ENCODE measurements around the gene ARHGAP25.

ARHGAP25 gene

GRCh38 chr2:68757081-68757480, 22.5 kb downstream of the ARHGAP25 start:
- no peak for TF ChIP-seq ZNF274 (IDR thresholded peaks at IDR 0.05; ENCODE audit: low read depth, low read length)
- no peak overlapping the region for H3K4me3 ChIP-seq (ENCODE audit: low read length)

- H3K4me3 ChIP-seq (ENCODE audit: low read length): no peak overlapping the region
- TF ChIP-seq ZNF274 (IDR thresholded peaks at IDR 0.05; ENCODE audit: low read depth, low read length): no peak
Measured at GRCh38 chr2:68762100-68762499, 27.5 kb downstream of the ARHGAP25 start.

- H3K4me3 ChIP-seq (ENCODE audit: low read length): no peak overlapping the region
- no peak for TF ChIP-seq ZNF274 (IDR thresholded peaks at IDR 0.05; ENCODE audit: low read depth, low read length)
Measured at GRCh38 chr2:68762665-68763064, 28.1 kb downstream of the ARHGAP25 start.

- no peak overlapping the region for H3K4me3 ChIP-seq (ENCODE audit: low read length)
- no peak for TF ChIP-seq ZNF274 (IDR thresholded peaks at IDR 0.05; ENCODE audit: low read depth, low read length)
Measured at GRCh38 chr2:68764041-68764805, 29.6 kb downstream of the ARHGAP25 start.

GRCh38 chr2:68764806-68765311, 30.2 kb downstream of the ARHGAP25 start:
- no peak for TF ChIP-seq ZNF274 (IDR thresholded peaks at IDR 0.05; ENCODE audit: low read depth, low read length)
- H3K4me3 ChIP-seq (ENCODE audit: low read length): no peak overlapping the region

DNA sequence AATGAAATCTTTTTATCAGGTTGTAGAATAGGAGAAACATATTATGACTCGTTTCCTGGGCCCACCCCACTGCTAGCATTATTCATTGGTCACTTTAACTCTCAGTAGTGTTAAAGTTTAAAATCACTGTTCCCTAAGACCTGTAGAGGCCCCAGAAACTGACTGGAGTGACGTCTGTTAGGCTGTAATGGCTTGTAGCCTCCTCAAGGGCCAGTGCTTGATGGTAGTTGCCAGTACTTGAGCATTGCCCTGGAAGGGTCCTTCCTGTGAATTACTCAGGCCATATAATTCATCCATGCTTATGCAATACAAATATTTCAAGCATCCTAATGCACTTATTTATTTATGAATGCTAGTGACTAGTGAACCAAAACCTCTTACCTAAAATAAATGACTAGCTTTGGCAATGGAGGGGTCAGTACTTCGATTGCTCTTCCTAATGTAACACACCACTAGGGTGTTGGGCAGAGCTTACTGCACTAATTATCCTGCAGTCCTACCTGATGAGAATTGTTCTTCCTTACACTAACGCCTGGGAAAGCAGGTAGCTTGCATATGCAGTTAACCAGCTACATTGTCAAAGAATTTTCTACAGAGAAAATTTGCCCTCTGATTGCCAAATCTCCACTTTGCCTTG, 31.2 kb downstream of the ARHGAP25 start:
- no peak for TF ChIP-seq ZNF274 (IDR thresholded peaks at IDR 0.05; ENCODE audit: low read depth, low read length)
- H3K4me3 ChIP-seq (ENCODE audit: low read length): no peak overlapping the region

GRCh38 chr2:68766376-68766845, 31.8 kb downstream of the ARHGAP25 start:
- TF ChIP-seq ZNF274 (IDR thresholded peaks at IDR 0.05; ENCODE audit: low read depth, low read length): no peak
- no peak overlapping the region; the same call in 1 of the 2 replicates for H3K4me3 ChIP-seq (ENCODE audit: low read length)

GRCh38 chr2:68767031-68767961, 32.7 kb downstream of the ARHGAP25 start:
- no peak for TF ChIP-seq ZNF274 (IDR thresholded peaks at IDR 0.05; ENCODE audit: low read depth, low read length)
- no peak overlapping the region; the same call in 1 of the 2 replicates for H3K4me3 ChIP-seq (ENCODE audit: low read length)

DNA sequence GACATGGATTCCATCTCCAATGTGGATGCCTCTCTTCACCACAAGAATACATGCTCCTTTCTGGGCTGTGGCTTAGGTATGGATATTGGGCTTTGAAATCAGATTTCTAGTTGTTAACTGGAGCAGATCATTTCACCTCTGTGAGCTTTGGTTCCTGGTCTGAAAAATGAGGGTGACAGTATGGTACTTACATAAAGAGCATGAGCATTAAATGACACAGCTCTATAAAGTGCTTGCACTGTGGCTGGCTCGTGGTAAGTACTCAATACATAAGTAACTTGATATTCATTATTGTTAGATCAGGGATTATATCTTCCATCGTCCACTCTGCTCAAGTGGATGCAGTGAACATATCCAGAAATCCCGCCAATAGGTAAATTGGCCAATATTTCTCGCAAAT, 33.4 kb downstream of the ARHGAP25 start:
- TF ChIP-seq ZNF274 (IDR thresholded peaks at IDR 0.05; ENCODE audit: low read depth, low read length): no peak
- no peak overlapping the region for H3K4me3 ChIP-seq (ENCODE audit: low read length)

- TF ChIP-seq ZNF274 (IDR thresholded peaks at IDR 0.05; ENCODE audit: low read depth, low read length): no peak
- no peak overlapping the region for H3K4me3 ChIP-seq (ENCODE audit: low read length)
Measured at GRCh38 chr2:68768461-68768860, 33.9 kb downstream of the ARHGAP25 start.

DNA sequence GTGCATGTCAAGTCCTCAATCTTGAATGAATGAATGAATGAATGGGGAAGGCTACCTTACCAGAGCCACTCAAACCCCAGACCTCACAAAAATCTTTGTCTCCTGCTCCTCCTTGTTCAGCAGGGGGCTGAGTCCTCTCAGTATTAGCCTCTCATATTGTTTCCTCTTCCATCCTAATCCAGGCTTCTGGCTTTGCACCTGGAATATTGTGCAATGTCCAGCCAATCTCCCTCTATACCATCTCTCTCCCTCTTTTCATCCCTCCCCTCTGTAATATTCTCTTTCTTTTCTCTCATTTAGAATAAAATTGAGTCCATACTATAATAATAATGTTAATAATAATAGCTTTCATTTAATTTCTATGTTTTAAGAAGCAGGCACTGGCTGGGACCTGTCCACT, 34.3 kb downstream of the ARHGAP25 start:
- no peak for TF ChIP-seq ZNF274 (IDR thresholded peaks at IDR 0.05; ENCODE audit: low read depth, low read length)
- H3K4me3 ChIP-seq (ENCODE audit: low read length): no peak overlapping the region

DNA sequence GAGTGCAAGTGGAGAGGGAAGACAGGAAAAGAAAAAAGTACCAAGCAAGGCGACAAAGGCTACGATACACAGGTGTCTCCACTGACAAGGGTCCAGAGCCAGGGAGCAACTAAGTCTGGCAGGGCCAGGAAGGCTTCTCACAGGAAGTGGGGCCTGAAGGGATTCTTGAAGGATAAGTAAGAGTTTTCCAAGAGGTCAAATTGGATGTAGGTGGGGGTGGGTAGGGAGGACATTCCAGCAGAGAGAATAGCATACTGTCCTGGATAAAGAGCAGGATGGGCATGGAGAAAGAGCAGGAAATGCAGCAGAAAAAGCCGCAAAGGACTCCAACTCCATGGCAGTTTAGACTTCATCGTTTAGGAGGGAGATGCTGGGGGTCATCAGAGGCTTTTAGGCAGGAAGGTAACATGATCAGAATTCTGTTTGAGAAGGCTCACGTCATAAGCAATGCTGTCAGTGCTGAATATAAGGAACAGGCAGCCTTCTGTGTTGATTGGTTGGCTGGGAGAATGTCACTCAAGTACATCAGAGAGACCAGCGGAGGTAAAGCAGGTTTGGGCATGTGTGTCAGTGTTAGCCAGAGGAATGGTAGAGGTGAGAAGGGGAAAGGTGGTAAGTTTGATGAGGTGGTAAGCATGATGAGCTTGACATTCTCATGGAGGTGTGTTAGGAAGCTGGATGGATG, 35.1 kb downstream of the ARHGAP25 start:
- no peak for TF ChIP-seq ZNF274 (IDR thresholded peaks at IDR 0.05; ENCODE audit: low read depth, low read length)
- no peak overlapping the region for H3K4me3 ChIP-seq (ENCODE audit: low read length)

- TF ChIP-seq ZNF274 (IDR thresholded peaks at IDR 0.05; ENCODE audit: low read depth, low read length): no peak
- H3K4me3 ChIP-seq (ENCODE audit: low read length): no peak overlapping the region
Measured at GRCh38 chr2:68770271-68771111, 35.9 kb downstream of the ARHGAP25 start.

Measured in GM08714 (cell line).